HepG2 (cell line): ENCODE results near the gene ACTR3. TPM values are rescaled to one million over a fixed set of nuclear protein-coding genes. Genes with fewer than 3 reads are reported as not detected.

Experiments
- ELF1 ChIP-seq: sonication (generic); formaldehyde crosslinking; IDR thresholded peaks from 2 replicates; pipeline ENCODE4 v1.4.0; 2020; ENCODE audit warnings: missing genetic modification reagents
- FOXK2 ChIP-seq: fragments of 450-650 bp; IDR thresholded peaks from 2 replicates; pipeline ENCODE4 v1.6.1; 2016
- HDAC2 ChIP-seq: sonication (generic); formaldehyde crosslinking; IDR thresholded peaks from 2 replicates; pipeline ENCODE4 v1.4.0; 2020; ENCODE audit warnings: missing genetic modification reagents
- MED8 ChIP-seq: sonication (generic); formaldehyde crosslinking; IDR thresholded peaks from 2 replicates; pipeline ENCODE4 v1.8.1; 2023; ENCODE audit warnings: mild to moderate bottlenecking, missing genetic modification reagents; ENCODE audit not compliant: insufficient replicate concordance
- MXI1 ChIP-seq: IDR thresholded peaks from 3 replicates; pipeline ENCODE4 v1.6.1; 2012; ENCODE audit warnings: low read depth, low read length, inconsistent platforms, borderline replicate concordance
- NAIF1 ChIP-seq: sonication (generic); formaldehyde crosslinking; IDR thresholded peaks from 2 replicates; pipeline ENCODE4 v1.5.0; 2020; ENCODE audit warnings: mild to moderate bottlenecking, missing genetic modification reagents, borderline replicate concordance
- NFYC ChIP-seq: IDR thresholded peaks from 2 replicates; pipeline ENCODE4 v1.6.1; 2016; ENCODE audit warnings: missing genetic modification reagents, missing compliant biosample characterization
- PRPF4 ChIP-seq: fragments of 200-400 bp; formaldehyde crosslinking; IDR thresholded peaks from 2 replicates; pipeline ENCODE4 v1.6.1; 2016; ENCODE audit warnings: low read length, low read depth; ENCODE audit not compliant: poor library complexity, severe bottlenecking
- TCF7L2 ChIP-seq: IDR thresholded peaks from 2 replicates; pipeline ENCODE4 v1.6.1; 2011; ENCODE audit warnings: mild to moderate bottlenecking, low read depth, low read length, moderate library complexity
- ZC3H13 ChIP-seq: sonication (generic); formaldehyde crosslinking; IDR thresholded peaks from 2 replicates; pipeline ENCODE4 v1.8.1; 2023; ENCODE audit warnings: mild to moderate bottlenecking, missing genetic modification reagents, moderate library complexity
- ZNF225 ChIP-seq: sonication (generic); formaldehyde crosslinking; IDR thresholded peaks from 2 replicates; pipeline ENCODE4 v1.4.0; 2020; ENCODE audit warnings: mild to moderate bottlenecking, missing genetic modification reagents
- ZNF775 ChIP-seq: sonication (generic); formaldehyde crosslinking; IDR thresholded peaks from 2 replicates; pipeline ENCODE4 v1.4.0; 2020; ENCODE audit warnings: missing genetic modification reagents, mild to moderate bottlenecking, moderate library complexity, borderline replicate concordance
- ZNF879 ChIP-seq: sonication (generic); formaldehyde crosslinking; IDR thresholded peaks from 2 replicates; pipeline ENCODE4 v1.8.1; 2023; ENCODE audit warnings: missing genetic modification reagents
- ZSCAN31 ChIP-seq: sonication (generic); formaldehyde crosslinking; IDR thresholded peaks from 2 replicates; pipeline ENCODE4 v1.5.0; 2020; ENCODE audit warnings: low read depth, mild to moderate bottlenecking, missing genetic modification reagents
- polyA plus RNA-seq, 8 experiments: library from polyadenylated mRNA; depleted of rRNA in 3 of 8; stranded (reverse) in 7 of 8; unstranded in 1 of 8; fragments of >200 nt; fragmentation: Illumina TruSeq in 4 of 8; extraction: Trizol in 4 of 8; gene quantifications; 2 replicates each; pipeline versions ENCODE4 v1.2.1 to v1.2.3, GENCODE V29; 2011 to 2016; ENCODE audit warnings: low read depth in 4 of 8, missing spikeins in 1 of 8, mixed read lengths in 1 of 8; ENCODE audit not compliant: insufficient read depth in 1 of 8
- total RNA-seq, 5 experiments: library from RNA; depleted of rRNA; stranded (reverse); fragments of >200 nt; fragmentation: Illumina TruSeq; extraction: Trizol; gene quantifications; 2 replicates each; pipeline ENCODE4 v1.2.3, GENCODE V29; 2016; ENCODE audit warnings: low read depth in 1 of 5
- TF ChIP-seq, protein P1 (sequence below): sonication (generic); formaldehyde crosslinking; IDR thresholded peaks from 2 replicates; pipeline ENCODE4 v1.4.0; 2020; ENCODE audit warnings: missing genetic modification reagents
- TF ChIP-seq, protein P2 (sequence below): sonication (generic); formaldehyde crosslinking; IDR thresholded peaks from 2 replicates; pipeline ENCODE4 v1.4.0; 2020; ENCODE audit warnings: missing genetic modification reagents
- TF ChIP-seq, protein P3 (sequence below): sonication (generic); formaldehyde crosslinking; IDR thresholded peaks from 2 replicates; pipeline ENCODE4; 2020; ENCODE audit warnings: missing genetic modification reagents, mild to moderate bottlenecking, borderline replicate concordance
- TF ChIP-seq, protein P4 (sequence below): sonication (generic); formaldehyde crosslinking; IDR thresholded peaks from 2 replicates; pipeline ENCODE4 v1.8.0; 2022; ENCODE audit warnings: mild to moderate bottlenecking, missing genetic modification reagents
- TF ChIP-seq, protein P5 (sequence below): sonication (generic); formaldehyde crosslinking; conservative IDR thresholded peaks from 2 replicates; pipeline ENCODE4 v1.4.0; 2020; ENCODE audit warnings: missing genetic modification reagents

ACTR3 gene
- total and polyA plus RNA-seq, 2 of the 13 experiments (the other 11 are each of a cell fraction or from before 2014, with no cell fraction given): 123 to 225 TPM

DNA sequence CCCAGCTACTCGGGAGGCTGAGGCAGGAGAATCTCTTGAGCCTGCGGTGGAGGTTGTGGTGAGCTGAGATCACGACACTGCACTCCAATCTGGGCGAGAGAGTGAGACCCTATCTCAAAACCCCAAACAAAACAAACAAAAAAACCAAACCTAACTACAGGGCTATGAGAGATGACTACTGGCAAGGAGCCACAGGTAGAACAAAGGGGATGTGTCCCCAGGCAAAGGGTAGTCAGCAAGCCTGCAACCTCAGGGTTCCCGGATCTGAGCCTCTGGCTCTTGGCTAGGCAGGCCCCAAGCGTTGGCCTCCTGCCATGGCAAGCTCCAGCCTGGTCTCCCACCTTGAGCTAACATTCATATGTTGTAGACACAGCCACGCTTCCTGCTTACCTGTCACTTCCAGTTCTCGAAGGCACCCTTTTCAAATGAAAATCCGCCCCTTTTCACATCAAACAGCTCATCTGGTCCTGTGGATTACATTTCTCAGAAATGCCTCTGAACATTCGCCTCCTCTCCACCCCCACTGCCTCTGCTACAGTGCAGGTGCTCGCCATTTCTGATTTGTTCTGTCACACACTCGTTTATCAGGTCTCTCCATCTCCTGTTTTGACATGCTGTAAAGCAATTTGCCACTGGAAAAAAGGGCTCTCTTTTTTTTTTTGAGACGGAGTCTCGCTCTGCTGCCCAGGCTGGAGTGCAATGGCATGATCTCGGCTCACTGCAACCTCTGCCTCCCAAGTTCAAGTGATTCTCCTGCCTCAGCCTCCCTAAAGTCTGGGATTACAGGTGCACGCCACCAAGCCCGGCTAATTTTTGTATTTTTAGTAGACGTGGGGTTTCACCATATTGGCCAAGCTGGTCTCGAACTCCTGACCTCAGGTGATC, 13.1 kb upstream of the ACTR3 start (continued):
- peak; percentile 12 for TF ChIP-seq MED8
- no peak for TF ChIP-seq PRPF4
- TF ChIP-seq NAIF1 (CRISPR knock-in tag): 0 out of 2 replicates have a peak, but pooled peaks have one; percentile 18
- TF ChIP-seq, protein P1, sequence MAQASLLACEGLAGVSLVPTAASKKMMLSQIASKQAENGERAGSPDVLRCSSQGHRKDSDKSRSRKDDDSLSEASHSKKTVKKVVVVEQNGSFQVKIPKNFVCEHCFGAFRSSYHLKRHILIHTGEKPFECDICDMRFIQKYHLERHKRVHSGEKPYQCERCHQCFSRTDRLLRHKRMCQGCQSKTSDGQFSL (CRISPR knock-in tag): no peak
- TF ChIP-seq, protein P2, sequence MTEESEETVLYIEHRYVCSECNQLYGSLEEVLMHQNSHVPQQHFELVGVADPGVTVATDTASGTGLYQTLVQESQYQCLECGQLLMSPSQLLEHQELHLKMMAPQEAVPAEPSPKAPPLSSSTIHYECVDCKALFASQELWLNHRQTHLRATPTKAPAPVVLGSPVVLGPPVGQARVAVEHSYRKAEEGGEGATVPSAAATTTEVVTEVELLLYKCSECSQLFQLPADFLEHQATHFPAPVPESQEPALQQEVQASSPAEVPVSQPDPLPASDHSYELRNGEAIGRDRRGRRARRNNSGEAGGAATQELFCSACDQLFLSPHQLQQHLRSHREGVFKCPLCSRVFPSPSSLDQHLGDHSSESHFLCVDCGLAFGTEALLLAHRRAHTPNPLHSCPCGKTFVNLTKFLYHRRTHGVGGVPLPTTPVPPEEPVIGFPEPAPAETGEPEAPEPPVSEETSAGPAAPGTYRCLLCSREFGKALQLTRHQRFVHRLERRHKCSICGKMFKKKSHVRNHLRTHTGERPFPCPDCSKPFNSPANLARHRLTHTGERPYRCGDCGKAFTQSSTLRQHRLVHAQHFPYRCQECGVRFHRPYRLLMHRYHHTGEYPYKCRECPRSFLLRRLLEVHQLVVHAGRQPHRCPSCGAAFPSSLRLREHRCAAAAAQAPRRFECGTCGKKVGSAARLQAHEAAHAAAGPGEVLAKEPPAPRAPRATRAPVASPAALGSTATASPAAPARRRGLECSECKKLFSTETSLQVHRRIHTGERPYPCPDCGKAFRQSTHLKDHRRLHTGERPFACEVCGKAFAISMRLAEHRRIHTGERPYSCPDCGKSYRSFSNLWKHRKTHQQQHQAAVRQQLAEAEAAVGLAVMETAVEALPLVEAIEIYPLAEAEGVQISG (CRISPR knock-in tag): peak; percentile 48; the same call in 1 of the 2 replicates
- TF ChIP-seq MXI1: peak; percentile 67; the same call in 1 of the 3 replicates
- TF ChIP-seq HDAC2: peak; percentile 82
- TF ChIP-seq ZC3H13 (CRISPR knock-in tag): no peak
- TF ChIP-seq ZNF879: no peak
- TF ChIP-seq ZSCAN31 (CRISPR knock-in tag): peak; percentile 57; the same call in 1 of the 2 replicates
- 0 out of 2 replicates have a peak, but pooled peaks have one; percentile 36 for TF ChIP-seq ZNF225 (CRISPR knock-in tag)
- TF ChIP-seq, protein P3, sequence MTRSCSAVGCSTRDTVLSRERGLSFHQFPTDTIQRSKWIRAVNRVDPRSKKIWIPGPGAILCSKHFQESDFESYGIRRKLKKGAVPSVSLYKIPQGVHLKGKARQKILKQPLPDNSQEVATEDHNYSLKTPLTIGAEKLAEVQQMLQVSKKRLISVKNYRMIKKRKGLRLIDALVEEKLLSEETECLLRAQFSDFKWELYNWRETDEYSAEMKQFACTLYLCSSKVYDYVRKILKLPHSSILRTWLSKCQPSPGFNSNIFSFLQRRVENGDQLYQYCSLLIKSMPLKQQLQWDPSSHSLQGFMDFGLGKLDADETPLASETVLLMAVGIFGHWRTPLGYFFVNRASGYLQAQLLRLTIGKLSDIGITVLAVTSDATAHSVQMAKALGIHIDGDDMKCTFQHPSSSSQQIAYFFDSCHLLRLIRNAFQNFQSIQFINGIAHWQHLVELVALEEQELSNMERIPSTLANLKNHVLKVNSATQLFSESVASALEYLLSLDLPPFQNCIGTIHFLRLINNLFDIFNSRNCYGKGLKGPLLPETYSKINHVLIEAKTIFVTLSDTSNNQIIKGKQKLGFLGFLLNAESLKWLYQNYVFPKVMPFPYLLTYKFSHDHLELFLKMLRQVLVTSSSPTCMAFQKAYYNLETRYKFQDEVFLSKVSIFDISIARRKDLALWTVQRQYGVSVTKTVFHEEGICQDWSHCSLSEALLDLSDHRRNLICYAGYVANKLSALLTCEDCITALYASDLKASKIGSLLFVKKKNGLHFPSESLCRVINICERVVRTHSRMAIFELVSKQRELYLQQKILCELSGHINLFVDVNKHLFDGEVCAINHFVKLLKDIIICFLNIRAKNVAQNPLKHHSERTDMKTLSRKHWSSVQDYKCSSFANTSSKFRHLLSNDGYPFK (CRISPR knock-in tag): 0 out of 2 replicates have a peak, but pooled peaks have one; percentile 51
- TF ChIP-seq TCF7L2: no peak
- TF ChIP-seq, protein P4, sequence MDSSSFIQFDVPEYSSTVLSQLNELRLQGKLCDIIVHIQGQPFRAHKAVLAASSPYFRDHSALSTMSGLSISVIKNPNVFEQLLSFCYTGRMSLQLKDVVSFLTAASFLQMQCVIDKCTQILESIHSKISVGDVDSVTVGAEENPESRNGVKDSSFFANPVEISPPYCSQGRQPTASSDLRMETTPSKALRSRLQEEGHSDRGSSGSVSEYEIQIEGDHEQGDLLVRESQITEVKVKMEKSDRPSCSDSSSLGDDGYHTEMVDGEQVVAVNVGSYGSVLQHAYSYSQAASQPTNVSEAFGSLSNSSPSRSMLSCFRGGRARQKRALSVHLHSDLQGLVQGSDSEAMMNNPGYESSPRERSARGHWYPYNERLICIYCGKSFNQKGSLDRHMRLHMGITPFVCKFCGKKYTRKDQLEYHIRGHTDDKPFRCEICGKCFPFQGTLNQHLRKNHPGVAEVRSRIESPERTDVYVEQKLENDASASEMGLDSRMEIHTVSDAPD: peak; percentile 96
- TF ChIP-seq, protein P5, sequence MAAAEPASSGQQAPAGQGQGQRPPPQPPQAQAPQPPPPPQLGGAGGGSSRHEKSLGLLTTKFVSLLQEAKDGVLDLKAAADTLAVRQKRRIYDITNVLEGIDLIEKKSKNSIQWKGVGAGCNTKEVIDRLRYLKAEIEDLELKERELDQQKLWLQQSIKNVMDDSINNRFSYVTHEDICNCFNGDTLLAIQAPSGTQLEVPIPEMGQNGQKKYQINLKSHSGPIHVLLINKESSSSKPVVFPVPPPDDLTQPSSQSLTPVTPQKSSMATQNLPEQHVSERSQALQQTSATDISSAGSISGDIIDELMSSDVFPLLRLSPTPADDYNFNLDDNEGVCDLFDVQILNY (CRISPR knock-in tag): no peak
- peak; percentile 49 for TF ChIP-seq ELF1 (CRISPR knock-in tag)
- 0 out of 2 replicates have a peak, but pooled peaks have one; percentile 6 for TF ChIP-seq NFYC (CRISPR knock-in tag)
- TF ChIP-seq ZNF775: 0 out of 2 replicates have a peak, but pooled peaks have one; percentile 39
- no peak for TF ChIP-seq FOXK2
